Ovary (tissue), 3 donors: ENCODE data around the gene DDB1.

Experiments used
- EP300 ChIP-seq: sonication (generic); formaldehyde crosslinking; IDR thresholded peaks from one replicate; pipeline ENCODE4 v1.6.1; 2017; ENCODE audit warnings: antibody characterized with exemption
- POLR2A ChIP-seq: fragments of 450-650 bp; IDR thresholded peaks from one replicate; pipeline ENCODE4 v1.6.1; 2017; ENCODE audit warnings: antibody characterized with exemption, mild to moderate bottlenecking, moderate library complexity
- TF ChIP-seq, protein P1 (sequence below), 3 donors: fragments of 450-650 bp in 2 of 3; fragments of 200-600 bp in 1 of 3; IDR thresholded peaks; one replicate each; pipeline versions ENCODE4 v1.5.1 to v1.8.0; 2016 to 2022; ENCODE audit warnings: antibody characterized with exemption in 3 of 3, mild to moderate bottlenecking in 1 of 3
- donor health status: DM: no; HTN: no; CAD: no.

DNA sequence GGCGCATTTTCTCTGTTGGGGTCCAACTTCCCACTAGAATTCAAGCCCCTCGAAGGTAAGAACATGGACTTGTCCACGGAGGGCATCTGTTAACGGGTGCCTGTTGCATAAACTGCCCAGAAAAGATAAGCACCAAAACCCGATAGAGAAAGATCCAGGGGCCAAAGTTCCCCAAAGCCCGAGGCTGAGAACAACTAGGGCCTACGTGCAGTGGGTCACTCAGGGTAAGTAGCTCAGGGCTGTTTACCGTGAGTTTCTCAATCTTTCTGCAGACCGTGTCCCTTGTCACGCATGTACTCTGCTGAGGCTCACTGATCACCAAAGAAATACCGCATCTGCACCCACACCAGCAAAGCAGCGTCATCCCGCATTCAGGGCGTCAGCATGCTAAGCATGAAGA lies 67.5 kb downstream of the DDB1 start:
- TF ChIP-seq, protein P1, sequence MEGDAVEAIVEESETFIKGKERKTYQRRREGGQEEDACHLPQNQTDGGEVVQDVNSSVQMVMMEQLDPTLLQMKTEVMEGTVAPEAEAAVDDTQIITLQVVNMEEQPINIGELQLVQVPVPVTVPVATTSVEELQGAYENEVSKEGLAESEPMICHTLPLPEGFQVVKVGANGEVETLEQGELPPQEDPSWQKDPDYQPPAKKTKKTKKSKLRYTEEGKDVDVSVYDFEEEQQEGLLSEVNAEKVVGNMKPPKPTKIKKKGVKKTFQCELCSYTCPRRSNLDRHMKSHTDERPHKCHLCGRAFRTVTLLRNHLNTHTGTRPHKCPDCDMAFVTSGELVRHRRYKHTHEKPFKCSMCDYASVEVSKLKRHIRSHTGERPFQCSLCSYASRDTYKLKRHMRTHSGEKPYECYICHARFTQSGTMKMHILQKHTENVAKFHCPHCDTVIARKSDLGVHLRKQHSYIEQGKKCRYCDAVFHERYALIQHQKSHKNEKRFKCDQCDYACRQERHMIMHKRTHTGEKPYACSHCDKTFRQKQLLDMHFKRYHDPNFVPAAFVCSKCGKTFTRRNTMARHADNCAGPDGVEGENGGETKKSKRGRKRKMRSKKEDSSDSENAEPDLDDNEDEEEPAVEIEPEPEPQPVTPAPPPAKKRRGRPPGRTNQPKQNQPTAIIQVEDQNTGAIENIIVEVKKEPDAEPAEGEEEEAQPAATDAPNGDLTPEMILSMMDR (IDR thresholded peaks at IDR 0.05) = no peak
- no peak for TF ChIP-seq POLR2A
- TF ChIP-seq EP300 = no peak
